IMR-90 (cell line): ENCODE data around the gene TIMM13. TPM values are rescaled to one million over a fixed set of nuclear protein-coding genes. Genes with fewer than 3 reads are reported as not detected.

Experiments used
- ATAC-seq: fragments of 200-7000 bp; cut with Tn5 transposase; 2 replicates; pipeline ENCODE4 v1.9.1; 2020; ENCODE audit warnings: low read depth, mild to moderate bottlenecking, moderate library complexity
- BruUV-seq: library from RNA; stranded (reverse); fragments of 400-500 nt; replicated peaks from 2 replicates; lab custom pipeline; 2021; lab: Mats Ljungman, UMichigan
- CTCF ChIA-PET: fragments of 300-600 bp; formaldehyde crosslinking; extraction: SDS; loops from one replicate; lab custom pipeline; 2021; ENCODE audit warnings: antibody characterized with exemption; lab: Yijun Ruan, JAX
- POLR2A ChIA-PET: fragments of 300-600 bp; sonication (Branson Sonifier 250); formaldehyde crosslinking; loops from one replicate; lab custom pipeline; 2022; ENCODE audit warnings: antibody characterized with exemption; ENCODE audit not compliant: unreplicated experiment; lab: Charles Lee
- DNase-seq: peaks from one replicate; pipeline ENCODE4 v3.0.0; 2013
- H2AFZ ChIP-seq: replicated peaks from 2 replicates; pipeline ENCODE3; 2013; ENCODE audit warnings: low read length, mild to moderate bottlenecking; ENCODE audit not compliant: poor library complexity
- H2AK5ac ChIP-seq: 2 replicates; pipeline ENCODE4 v1.6.1; 2013; ENCODE audit warnings: low read depth, low read length, inconsistent platforms
- H2AK9ac ChIP-seq: replicated peaks from 2 replicates; pipeline ENCODE3; 2013; ENCODE audit warnings: mild to moderate bottlenecking, low read depth, low read length, moderate library complexity; ENCODE audit not compliant: poor library complexity
- H2BK120ac ChIP-seq: 2 replicates; pipeline ENCODE4 v1.6.1; 2013; ENCODE audit warnings: low read depth, low read length, inconsistent platforms
- H2BK15ac ChIP-seq: 3 replicates; pipeline ENCODE4 v1.6.1; 2013; ENCODE audit warnings: low read depth, low read length, inconsistent platforms
- H2BK20ac ChIP-seq: 2 replicates; pipeline ENCODE4 v1.6.1; 2013; ENCODE audit warnings: low read depth, mild to moderate bottlenecking, inconsistent platforms, low read length, moderate library complexity
- H2BK5ac ChIP-seq: 2 replicates; pipeline ENCODE4 v1.6.1; 2013; ENCODE audit warnings: mild to moderate bottlenecking, low read depth, low read length, inconsistent platforms; ENCODE audit not compliant: poor library complexity, severe bottlenecking
- H3K14ac ChIP-seq: replicated peaks from 2 replicates; pipeline ENCODE4 v1.6.1; 2013; ENCODE audit warnings: low read depth, low read length, inconsistent platforms
- H3K18ac ChIP-seq: 2 replicates; pipeline ENCODE4 v1.6.1; 2013; ENCODE audit warnings: low read depth, low read length, control low read depth
- H3K23ac ChIP-seq: 2 replicates; pipeline ENCODE4 v1.6.1; 2013; ENCODE audit warnings: low read depth, low read length, inconsistent platforms
- H3K27ac ChIP-seq: 2 replicates; pipeline ENCODE4 v1.5.1; 2013; ENCODE audit warnings: mild to moderate bottlenecking, control low read depth, low read length; ENCODE audit not compliant: insufficient read depth
- H3K27me3 ChIP-seq: 2 replicates; pipeline ENCODE4 v1.6.1; 2013; ENCODE audit warnings: low read length; ENCODE audit not compliant: control insufficient read depth, insufficient read depth
- H3K36me3 ChIP-seq: 2 replicates; pipeline ENCODE4 v1.6.1; 2013; ENCODE audit warnings: low read length, mixed read lengths; ENCODE audit not compliant: control insufficient read depth, insufficient read depth
- H3K4ac ChIP-seq: 2 replicates; pipeline ENCODE4 v1.6.1; 2013; ENCODE audit warnings: low read depth, low read length, inconsistent platforms
- H3K4me1 ChIP-seq: 2 replicates; pipeline ENCODE4 v1.6.1; 2013; ENCODE audit warnings: low read length, mixed read lengths; ENCODE audit not compliant: control insufficient read depth, insufficient read depth
- H3K4me2 ChIP-seq: 2 replicates; pipeline ENCODE4 v1.6.1; 2013; ENCODE audit warnings: low read depth, mild to moderate bottlenecking, control low read depth, low read length, moderate library complexity
- H3K4me3 ChIP-seq: 2 replicates; pipeline ENCODE4 v1.5.1; 2013; ENCODE audit warnings: low read depth, mild to moderate bottlenecking, control low read depth, low read length, moderate library complexity; ENCODE audit not compliant: insufficient read depth
- H3K56ac ChIP-seq: 2 replicates; pipeline ENCODE4 v1.6.1; 2013; ENCODE audit warnings: low read length, inconsistent platforms; ENCODE audit not compliant: insufficient read depth; ENCODE audit errors: extremely low read depth
- H3K79me1 ChIP-seq, 2 experiments: 2 replicates each; pipeline ENCODE4 v1.6.1; 2013; ENCODE audit warnings: low read length in 2 of 2, inconsistent platforms in 1 of 2, low read depth in 1 of 2
- H3K9ac ChIP-seq: 2 replicates; pipeline ENCODE4 v1.6.1; 2013; ENCODE audit warnings: low read depth, low read length, control low read depth
- H3K9me1 ChIP-seq: 2 replicates; pipeline ENCODE4 v1.6.1; 2013; ENCODE audit warnings: low read length, inconsistent platforms; ENCODE audit not compliant: insufficient read depth
- H3K9me3 ChIP-seq: 2 replicates; pipeline ENCODE4 v1.6.1; 2013; ENCODE audit warnings: low read length; ENCODE audit not compliant: control insufficient read depth, insufficient read depth
- H4K20me1 ChIP-seq: 2 replicates; pipeline ENCODE4 v1.6.1; 2013; ENCODE audit warnings: low read length, inconsistent platforms; ENCODE audit not compliant: insufficient read depth
- H4K5ac ChIP-seq: 2 replicates; pipeline ENCODE4 v1.6.1; 2013; ENCODE audit warnings: mild to moderate bottlenecking, low read depth, low read length, control low read depth
- H4K8ac ChIP-seq, 2 experiments: 2 replicates each; pipeline ENCODE4 v1.6.1; 2013; ENCODE audit warnings: low read depth in 2 of 2, low read length in 2 of 2, control low read depth in 1 of 2, inconsistent platforms in 1 of 2
- H4K91ac ChIP-seq: 2 replicates; pipeline ENCODE4 v1.6.1; 2013; ENCODE audit warnings: low read depth, low read length, inconsistent platforms; ENCODE audit not compliant: insufficient read depth
- FOS ChIP-seq: fragments of 150-350 bp; IDR thresholded peaks from 2 replicates; pipeline ENCODE4 v1.6.1; 2016; ENCODE audit warnings: low read depth, low read length
- NFE2L2 ChIP-seq: fragments of 150-350 bp; IDR thresholded peaks from 2 replicates; pipeline ENCODE4 v1.6.1; 2016; ENCODE audit warnings: low read depth, mild to moderate bottlenecking, low read length
- RAD21 ChIP-seq: IDR thresholded peaks from 2 replicates; pipeline ENCODE4 v1.6.1; 2012; ENCODE audit warnings: low read length, improper control_type of control experiment
- RCOR1 ChIP-seq: IDR thresholded peaks from 2 replicates; pipeline ENCODE4 v1.6.1; 2012; ENCODE audit warnings: mild to moderate bottlenecking, low read length, improper control_type of control experiment; ENCODE audit not compliant: insufficient replicate concordance
- SMC3 ChIP-seq: fragments of 150-350 bp; IDR thresholded peaks from 2 replicates; pipeline ENCODE4 v1.6.1; 2016; ENCODE audit warnings: low read depth, mild to moderate bottlenecking, antibody characterized with exemption, low read length, moderate library complexity
- WGBS, 2 experiments: methylation state at CpG; one replicate each; pipeline versions ENCODE4 v1.1.5 to v1.1.7; 2013; ENCODE audit warnings: missing lambda C conversion rate in 2 of 2; ENCODE audit not compliant: insufficient read length in 1 of 2; ENCODE audit errors: extremely low coverage in 2 of 2; 5-methylcytosine and 5-hydroxymethylcytosine counted together
- dilution Hi-C: fragments of 300-500 bp; cut with HindIII; formaldehyde crosslinking; loops from one replicate; pipeline ENCODE4 v1.14.3; 2018; ENCODE audit warnings: low sequenced_read_pairs; ENCODE audit not compliant: unreplicated experiment
- in situ Hi-C: fragments of 300-500 bp; cut with MboI; formaldehyde crosslinking; loops from 3 replicates; pipeline ENCODE4 v1.14.3; 2019; ENCODE audit warnings: low sequenced_read_pairs, inconsistent platforms, mixed read lengths
- intact Hi-C: fragments of 100-400 bp; cut with micrococcal nuclease; formaldehyde crosslinking; loops from 2 replicates; pipeline ENCODE4 v1.10.0; 2022
- polyA plus RNA-seq, 3 experiments: library from polyadenylated mRNA; depleted of rRNA; stranded (reverse); fragments of >200 nt; gene quantifications; 2 replicates each; pipeline ENCODE4 v1.2.3, GENCODE V29; 2012; ENCODE audit warnings: low replicate concordance in 1 of 3
- total RNA-seq: library from RNA; depleted of rRNA; stranded (reverse); fragments of >200 nt; gene quantifications from 2 replicates; pipeline ENCODE4 v1.2.3, GENCODE V29; 2012

The TIMM13 gene
- total and polyA plus RNA-seq, 2 of the 4 experiments (the other 2 are of a cell fraction): 21.0 to 62.3 TPM

DNA sequence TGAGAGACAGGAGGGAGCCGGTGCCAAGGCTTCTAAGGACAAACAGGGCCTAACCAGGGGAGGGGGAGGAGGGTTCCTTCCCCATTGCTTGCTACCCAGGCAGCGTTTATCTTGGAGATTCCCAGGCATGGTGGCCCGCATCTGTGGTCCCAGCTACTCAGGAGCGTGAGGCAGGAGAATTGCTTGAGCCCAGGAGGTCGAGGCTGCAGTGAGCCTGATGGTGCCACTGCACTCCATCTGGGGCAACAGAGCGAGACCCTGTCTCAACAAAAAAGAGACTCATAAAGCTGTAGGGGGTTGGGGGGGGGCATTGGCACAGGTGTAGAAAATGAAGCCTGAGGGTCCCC lies 11.4 kb downstream of the TIMM13 start:
- no TSS peak for BruUV-seq
- no peak overlapping the region for H4K91ac ChIP-seq
- ChIA-PET CTCF (no interaction called here), POLR2A (no interaction called here)
- H2BK15ac ChIP-seq: no peak overlapping the region
- no peak overlapping the region for H2AK9ac ChIP-seq
- TF ChIP-seq RCOR1 (no peak), SMC3 (no peak), FOS (no peak), NFE2L2 (no peak), RAD21 (no peak)
- no peak overlapping the region for H3K9ac ChIP-seq
- H2BK20ac ChIP-seq: no peak overlapping the region
- no peak overlapping the region for H3K27ac ChIP-seq
- no peaks in the 10 kb centered on the region for H3K27me3 ChIP-seq
- no peak overlapping the region for H3K56ac ChIP-seq
- H3K36me3 ChIP-seq: peaks cover 10% of the 10 kb centered on the region; the same call in 1 of the 2 replicates
- no peaks in the 10 kb centered on the region for H3K9me1 ChIP-seq
- ATAC-seq (no peak; the same call in 1 of the 2 replicates), DNase-seq (no peak)
- no peak overlapping the region for H3K4ac ChIP-seq
- H2BK5ac ChIP-seq: no peak overlapping the region
- in situ Hi-C loops (no loop called here), dilution Hi-C loops (no loop called here), intact Hi-C loops (no loop called here)
- no peak overlapping the region for H3K4me3 ChIP-seq
- peaks cover 5% of the 10 kb centered on the region; the same call in 1 of the 2 replicates for H3K9me3 ChIP-seq
- no peaks in the 10 kb centered on the region for H3K4me1 ChIP-seq
- H4K5ac ChIP-seq: no peak overlapping the region
- H3K4me2 ChIP-seq: no peak overlapping the region
- 20% methylated on average over 1 of the region's 6 CpGs; no CpG with 5 or more reads in 1 of the 2 experiments for WGBS, 2 experiments
- H3K14ac ChIP-seq: no peak overlapping the region
- no peak overlapping the region for H3K23ac ChIP-seq
- H2BK120ac ChIP-seq: no peak overlapping the region
- H2AK5ac ChIP-seq: no peak overlapping the region
- H4K8ac ChIP-seq: no peak overlapping the region
- H2AFZ ChIP-seq: no peak overlapping the region
- H3K79me1 ChIP-seq: peaks cover 3 to 6% of the 10 kb centered on the region in 2 experiments
- no peaks in the 10 kb centered on the region for H4K20me1 ChIP-seq
- H3K18ac ChIP-seq: no peak overlapping the region
